DMS79 (cell line): Measurements from ENCODE around the gene DLGAP4.

Experiments used
- DNase-seq: peaks from one replicate; lab custom pipeline; 2025; lab: John Stamatoyannopoulos, UW

Gene DLGAP4

GRCh38 chr20:36274181-36274841 lies 31.8 kb upstream of the DLGAP4 start:
- no peak for DNase-seq

DNA sequence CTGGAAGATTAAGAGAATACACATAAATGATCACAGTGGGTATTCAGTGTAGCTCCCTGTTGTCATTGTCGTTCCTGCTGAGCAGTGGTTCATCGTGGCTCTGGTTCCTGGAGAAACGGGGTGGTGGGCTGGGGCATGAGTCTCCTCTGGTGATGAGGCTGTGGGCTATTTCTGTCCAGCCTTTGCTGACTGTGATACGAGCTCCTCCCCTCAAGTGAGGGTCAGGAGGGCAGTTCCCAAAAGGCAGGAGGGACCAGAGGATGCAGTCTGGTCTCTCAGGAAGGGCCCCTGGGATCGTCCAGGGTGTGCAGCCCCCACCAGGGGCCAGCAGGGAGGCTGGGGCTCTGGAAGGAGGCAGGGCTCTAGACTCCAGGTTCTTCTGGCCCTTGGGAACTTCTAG lies 31.1 kb upstream of the DLGAP4 start:
- DNase-seq: no peak

DNA sequence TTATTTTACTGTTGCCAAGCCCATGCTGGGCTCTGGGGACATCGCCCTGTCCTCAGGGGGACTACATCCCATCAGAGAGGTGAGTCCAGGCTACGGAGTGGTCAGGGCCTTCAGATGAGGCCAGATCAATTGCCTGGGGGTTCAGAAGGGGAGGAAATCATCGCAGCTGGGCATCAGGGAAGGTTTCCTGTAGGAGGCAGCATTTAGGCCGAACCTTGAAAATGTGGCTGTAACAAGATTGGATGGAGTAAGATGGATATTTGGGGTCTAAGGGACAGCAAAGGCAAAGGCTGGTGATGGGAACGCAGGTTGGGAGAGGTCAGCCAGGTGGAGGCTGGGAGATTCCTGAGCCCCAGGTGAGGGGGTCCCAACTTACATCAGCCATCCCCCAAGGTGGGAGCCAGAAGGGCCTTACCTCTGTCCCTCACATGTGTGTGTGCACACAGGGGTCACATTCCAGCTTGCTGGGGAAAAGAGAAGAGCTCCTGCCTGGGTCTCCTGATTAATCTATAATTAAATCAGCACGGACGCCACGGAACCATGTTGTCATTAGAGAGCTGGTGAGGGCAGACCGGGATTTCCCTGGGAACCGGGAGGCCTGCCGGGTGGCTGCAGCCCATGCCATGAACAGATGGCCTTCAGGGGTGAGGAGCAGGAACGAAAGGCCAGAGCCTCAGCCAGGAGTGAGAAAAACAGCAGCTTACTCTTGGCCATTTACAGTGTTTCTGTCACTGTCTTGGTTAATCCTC lies 30.5 kb upstream of the DLGAP4 start:
- no peak for DNase-seq

DNA sequence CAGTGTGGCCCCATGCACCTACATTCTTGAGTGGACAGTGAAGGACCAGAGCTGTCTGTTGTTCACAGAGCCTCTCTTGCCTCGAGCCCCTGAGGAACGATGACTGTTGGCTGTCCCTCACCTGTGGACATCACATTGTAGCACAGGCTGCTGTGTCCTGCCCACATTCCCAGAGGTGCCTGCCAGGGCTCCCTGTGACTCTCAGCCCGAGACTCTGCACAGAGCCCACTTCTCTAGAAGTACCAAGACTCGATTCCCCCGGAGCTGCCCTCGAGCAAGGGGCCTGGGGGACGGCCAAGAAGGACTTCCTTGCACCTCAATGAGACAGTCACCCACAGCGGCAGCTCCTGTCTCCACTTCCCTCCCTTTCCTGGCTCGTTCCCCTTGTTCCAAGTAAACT lies 28.6 kb upstream of the DLGAP4 start:
- DNase-seq: no peak

DNA sequence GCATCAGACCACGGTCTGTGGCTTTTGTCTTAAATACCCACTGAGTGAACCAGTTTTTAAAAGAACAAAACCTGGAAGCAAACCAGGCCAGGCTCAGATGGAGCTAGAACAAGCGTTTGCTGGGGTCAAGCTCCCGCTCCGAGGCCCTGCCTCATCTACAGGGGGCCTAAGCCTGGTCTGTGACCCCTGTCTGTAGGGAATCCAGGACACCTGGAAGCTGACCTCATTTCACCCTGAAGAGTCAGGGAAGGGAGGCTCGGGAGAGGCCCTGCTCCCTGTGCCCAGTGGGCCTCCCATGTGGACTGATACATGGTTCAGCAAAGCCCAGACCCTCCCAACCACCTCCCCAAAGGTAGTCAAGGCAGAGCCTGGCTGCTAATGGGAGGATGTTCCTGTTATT lies 26.8 kb upstream of the DLGAP4 start:
- DNase-seq: no peak

DNA sequence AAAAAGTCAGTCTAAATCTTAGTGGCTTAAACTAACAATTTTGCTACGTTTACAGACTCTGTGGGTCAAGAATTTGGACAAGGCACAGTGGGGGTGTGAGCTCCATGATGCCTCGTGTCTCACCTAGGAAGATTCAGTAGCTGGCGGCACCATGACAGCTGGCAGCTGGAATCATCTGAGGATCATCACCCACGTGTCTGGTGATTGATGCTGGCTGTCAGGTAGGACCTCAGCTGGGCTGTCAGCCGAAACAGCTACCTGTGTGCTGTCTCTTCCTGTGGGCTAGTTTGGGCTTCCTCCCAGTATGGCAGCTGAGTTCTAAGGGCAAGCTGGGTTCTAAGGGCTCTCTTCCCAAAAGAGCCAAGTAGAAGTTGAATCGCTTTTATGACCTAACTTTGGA lies 26.4 kb upstream of the DLGAP4 start:
- DNase-seq: no peak

DNA sequence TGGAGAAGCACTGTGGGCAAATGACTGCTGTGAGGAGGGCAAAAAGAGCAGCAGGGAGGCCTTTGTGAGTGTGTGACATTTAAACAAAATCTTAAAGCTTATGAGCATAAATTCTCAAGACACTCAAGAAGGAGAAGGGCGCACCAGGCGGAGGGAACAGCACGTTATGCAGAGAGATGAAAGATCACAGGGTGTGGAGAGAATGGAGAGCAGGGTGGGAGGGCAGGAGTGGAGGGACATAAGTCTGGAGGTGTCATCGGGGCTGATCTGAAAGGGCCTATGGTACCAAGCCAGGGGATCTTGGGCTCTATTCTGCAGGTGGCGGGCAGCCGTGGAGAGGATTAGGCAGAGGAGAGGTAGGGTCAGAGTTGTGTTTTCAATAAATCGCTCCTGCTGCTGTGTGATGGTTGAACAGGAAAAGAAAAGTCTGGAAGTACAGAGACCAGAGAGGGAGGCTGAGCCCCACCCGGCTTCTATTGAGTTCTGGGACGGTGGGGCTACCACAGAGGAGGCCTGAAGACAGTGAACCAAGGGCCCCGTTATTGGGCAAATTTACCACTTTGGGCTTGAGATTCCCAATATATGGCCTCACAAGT lies 24.3 kb upstream of the DLGAP4 start:
- DNase-seq: no peak

DNA sequence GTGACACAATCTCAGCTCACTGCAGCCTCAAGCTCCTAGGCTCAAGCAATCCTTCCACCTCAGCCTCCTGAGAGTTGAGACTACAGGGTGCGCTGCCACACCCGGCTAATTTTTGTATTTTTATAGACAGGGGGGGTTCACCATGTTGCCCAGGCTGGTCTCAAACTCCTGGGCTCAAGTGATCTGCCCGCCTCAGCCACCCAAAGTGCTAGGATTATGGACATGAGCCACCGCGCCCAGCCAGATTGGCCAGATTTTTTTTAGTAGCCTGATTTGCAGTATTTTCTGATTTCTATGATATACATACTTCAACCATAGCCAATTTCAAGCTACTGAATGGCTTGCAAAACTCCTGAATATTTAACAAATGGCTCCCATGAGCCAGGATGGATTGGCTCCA lies 21.4 kb upstream of the DLGAP4 start:
- DNase-seq: no peak

DNA sequence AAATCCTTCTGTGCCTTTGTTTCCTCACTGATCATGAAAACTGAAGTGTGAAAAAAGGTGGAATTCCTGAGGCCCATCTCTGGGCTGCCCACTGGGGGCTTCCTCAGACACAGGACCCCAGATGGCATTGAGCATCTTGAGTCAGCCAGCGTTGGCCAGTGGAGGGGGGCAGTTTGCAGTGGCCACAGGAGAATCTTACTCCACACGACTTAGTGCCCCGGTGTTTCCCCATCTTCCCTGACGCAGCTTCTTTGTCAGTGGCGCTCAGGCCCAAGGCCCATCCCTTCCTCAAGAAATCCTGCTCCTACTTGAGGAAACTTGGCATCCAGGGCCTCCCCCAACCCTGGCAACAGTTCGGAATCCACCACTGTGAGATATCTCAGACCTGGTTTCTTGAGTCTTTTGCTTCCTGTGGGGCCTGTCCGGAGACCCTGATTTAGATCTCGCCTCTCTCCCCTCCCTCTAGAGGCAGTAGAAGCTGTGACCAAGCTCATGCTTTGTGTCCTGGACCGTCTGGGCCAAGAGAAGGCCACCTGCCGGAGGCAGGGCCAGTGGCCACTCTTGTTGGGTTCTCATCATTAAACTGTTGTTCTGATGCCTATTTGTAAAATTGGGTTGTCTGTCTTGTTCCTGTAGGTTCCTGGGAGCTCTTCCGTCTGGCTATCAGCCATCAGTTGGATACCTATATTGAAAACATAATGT lies 20.2 kb upstream of the DLGAP4 start:
- no peak for DNase-seq

GRCh38 chr20:36297656-36298055 lies 8.5 kb upstream of the DLGAP4 start:
- DNase-seq: no peak

- no peak for DNase-seq
These were observed 8.1 kb upstream of the DLGAP4 start for GRCh38 chr20:36298061-36298460.

DNA sequence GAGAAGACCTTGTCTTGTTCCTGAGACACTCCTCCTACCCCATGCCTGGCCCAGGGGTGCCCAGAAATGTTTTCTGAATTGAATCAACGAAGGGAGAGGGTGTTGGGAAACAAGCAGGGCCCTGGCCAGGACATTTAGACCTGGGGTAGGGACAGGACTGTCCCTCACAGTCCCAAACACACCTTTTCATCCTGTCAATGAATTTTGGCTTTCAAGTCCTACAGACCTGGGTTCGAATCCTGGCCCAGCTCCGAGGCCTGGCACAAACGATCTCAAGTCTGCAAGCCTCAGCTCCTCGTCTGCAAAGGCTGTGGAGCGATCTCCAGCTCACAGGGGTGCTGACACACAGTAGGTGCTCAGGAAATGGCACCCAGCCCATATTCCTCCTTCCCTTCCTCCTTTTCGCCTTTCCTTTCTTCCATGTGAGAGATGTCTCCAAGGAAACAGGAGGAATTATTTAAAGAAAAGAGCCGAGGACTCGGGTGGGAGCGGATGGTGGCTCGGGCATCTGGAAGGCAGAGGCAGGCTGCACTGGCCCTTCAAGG lies 7.3 kb upstream of the DLGAP4 start:
- no peak for DNase-seq

GRCh38 chr20:36299459-36299858 lies 6.7 kb upstream of the DLGAP4 start:
- no peak for DNase-seq

DNA sequence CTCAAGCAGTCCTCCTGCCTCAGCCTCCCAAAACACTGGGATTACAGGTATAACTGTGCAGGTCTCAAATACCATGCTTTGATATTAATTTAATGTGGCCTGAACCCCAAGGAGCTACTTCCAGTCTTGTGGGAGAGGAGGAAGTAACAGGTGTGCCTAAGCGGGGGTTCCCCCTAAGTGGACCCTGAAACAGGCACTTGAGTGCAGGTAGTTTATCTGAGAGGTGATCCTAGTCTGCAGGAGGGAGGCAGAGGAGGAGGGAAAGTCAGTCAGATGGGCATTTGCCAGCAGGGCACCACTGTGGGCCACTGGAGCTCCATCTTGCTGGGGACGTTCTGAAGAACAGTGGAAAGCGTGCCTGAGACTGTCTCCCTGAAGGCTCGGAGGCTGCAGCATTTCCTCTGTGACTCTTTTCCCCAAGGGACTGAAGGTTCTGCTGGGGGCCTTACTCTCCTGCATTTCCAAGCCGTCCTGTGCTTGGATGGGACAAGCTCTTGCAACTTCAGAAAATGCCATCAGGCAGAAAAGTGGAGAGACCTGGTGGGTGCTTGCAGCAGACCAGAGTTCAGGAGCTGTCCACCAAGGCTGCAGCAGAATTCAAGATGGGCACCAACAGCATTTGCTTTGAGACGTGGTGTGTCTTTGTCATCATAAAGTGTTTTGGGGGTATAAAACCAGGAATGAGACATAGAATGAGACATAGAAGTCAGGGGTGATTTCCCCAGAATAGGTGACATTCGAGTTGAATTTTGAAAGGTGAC lies 4.6 kb upstream of the DLGAP4 start:
- DNase-seq: no peak

DNA sequence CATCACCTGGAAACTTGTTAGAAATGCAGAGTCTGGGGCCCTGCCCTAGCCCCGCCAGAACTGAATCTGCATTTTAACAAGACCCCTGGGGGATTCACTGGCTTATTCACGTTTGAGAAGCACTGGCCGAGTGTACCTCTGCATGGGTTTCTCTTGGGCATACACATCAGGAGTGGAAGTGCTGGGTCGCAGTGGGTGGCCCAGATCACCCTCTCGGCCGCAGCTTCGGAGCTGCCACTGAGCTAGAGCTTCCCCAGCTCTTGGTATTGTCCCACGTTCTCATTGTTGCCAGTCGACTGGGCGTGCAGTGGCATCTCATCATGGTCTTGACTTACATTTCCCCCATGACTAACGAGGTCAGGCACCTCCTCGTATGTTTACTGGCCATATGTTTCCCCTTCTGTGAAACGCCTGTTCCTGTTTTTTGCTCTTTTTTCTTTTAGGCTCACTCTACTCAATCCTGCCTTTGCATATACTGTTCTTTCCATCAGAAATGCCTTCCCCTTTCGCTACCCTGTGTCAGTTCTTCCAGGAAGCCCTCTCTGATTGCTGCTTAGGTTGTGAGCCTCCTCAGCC lies 3.0 kb upstream of the DLGAP4 start:
- no peak for DNase-seq

- DNase-seq: no peak
These were observed 2.3 kb upstream of the DLGAP4 start for GRCh38 chr20:36303831-36304230.

- DNase-seq: no peak
These were observed 1.2 kb upstream of the DLGAP4 start for GRCh38 chr20:36304786-36305495.

- no peak for DNase-seq
These were observed 643 bp downstream of the DLGAP4 start for GRCh38 chr20:36306553-36307411.

GRCh38 chr20:36307412-36308325 lies 1.5 kb downstream of the DLGAP4 start:
- DNase-seq: no peak
